K562 (cell line): ENCODE measurements around the gene SNAPC5. TPM values are rescaled to one million over a fixed set of nuclear protein-coding genes. Genes with fewer than 3 reads are reported as not detected.
"Not testable (repeated sequence)": the region's sequence is repeated elsewhere in the genome, so short reads cannot be mapped to it uniquely, and the experiment has no call there.

Source experiments
- ATAC-seq: fragments of 200-7000 bp; cut with Tn5 transposase; 3 replicates; pipeline ENCODE4 v1.9.1; 2020; ENCODE audit warnings: moderate library complexity
- BruUV-seq: library from RNA; stranded (reverse); fragments of 400-500 nt; replicated peaks from 2 replicates; lab custom pipeline; 2021; lab: Mats Ljungman, UMichigan
- CTCF ChIA-PET: fragments of 300-600 bp; formaldehyde crosslinking; extraction: SDS; loops from one replicate; lab custom pipeline; 2021; ENCODE audit warnings: low intra/inter-chr PET ratio; lab: Yijun Ruan, JAX
- POLR2A ChIA-PET: fragments of 300-600, 350-650 bp; sonication (Branson Sonifier 250); formaldehyde crosslinking; extraction: SDS; loops from one replicate; lab custom pipeline; 2021; ENCODE audit warnings: antibody characterized with exemption, inconsistent platforms; lab: Yijun Ruan, JAX
- DNase-seq, 4 experiments: peaks; one replicate each; pipeline versions ENCODE4 v3.0.0 to v3.0.0-alpha.2; 2011 to 2018; ENCODE audit warnings: low spot score in 3 of 4, mixed read lengths in 3 of 4; ENCODE audit errors: extremely low read depth in 1 of 4
- FAIRE-seq: peaks from 2 replicates; lab custom pipeline; 2011; peaks lifted over from hg19 to GRCh38; lab: Jason Lieb, UNC
- H2AFZ ChIP-seq: 2 replicates; pipeline ENCODE4 v1.6.0; 2011; ENCODE audit warnings: low read depth, low read length, control low read depth, inconsistent platforms
- H3K27ac ChIP-seq: fragments of 200-600 bp; 3 replicates; pipeline ENCODE4 v1.8.0; 2011; ENCODE audit warnings: low read depth, mild to moderate bottlenecking, control low read depth, inconsistent platforms, low read length, moderate library complexity, mixed read lengths; ENCODE audit errors: extremely low read depth
- H3K27me3 ChIP-seq, 2 experiments: fragments of 300-600 bp in 1 of 2; 2 replicates in 1 of 2; 3 replicates in 1 of 2; pipeline versions ENCODE4 v1.6.0 to v1.8.0; 2011; ENCODE audit warnings: inconsistent platforms in 2 of 2, low read length in 2 of 2, mild to moderate bottlenecking in 1 of 2, mixed read lengths in 1 of 2, moderate library complexity in 1 of 2; ENCODE audit not compliant: control insufficient read depth in 2 of 2, insufficient read depth in 2 of 2
- H3K36me3 ChIP-seq: fragments of 300-600 bp; 3 replicates; pipeline ENCODE4 v1.8.0; 2011; ENCODE audit warnings: mild to moderate bottlenecking, low read length, inconsistent platforms; ENCODE audit not compliant: control insufficient read depth, insufficient read depth
- H3K4me1 ChIP-seq, 2 experiments: fragments of 200-600 bp in 1 of 2; replicated peaks in 1 of 2; 2 replicates in 1 of 2; 3 replicates in 1 of 2; pipeline versions ENCODE4 v1.5.1 to v1.8.0; 2011; ENCODE audit warnings: inconsistent platforms in 2 of 2, low read length in 2 of 2, mild to moderate bottlenecking in 1 of 2, mixed read lengths in 1 of 2, moderate library complexity in 1 of 2; ENCODE audit not compliant: control insufficient read depth in 2 of 2, insufficient read depth in 2 of 2
- H3K4me2 ChIP-seq: 2 replicates; pipeline ENCODE4 v1.6.1; 2011; ENCODE audit warnings: low read length, control low read depth, inconsistent platforms, mixed read lengths; ENCODE audit not compliant: insufficient read depth
- H3K4me3 ChIP-seq: fragments of 200-600 bp; sonication (generic), shearing (Covaris generic); 2 replicates; pipeline ENCODE4 v1.5.1; 2016; ENCODE audit warnings: control low read depth, inconsistent platforms
- H3K79me2 ChIP-seq: fragments of 200-600 bp; 3 replicates; pipeline ENCODE4 v1.8.0; 2011; ENCODE audit warnings: low read length, inconsistent platforms; ENCODE audit not compliant: control insufficient read depth, insufficient read depth
- H3K9ac ChIP-seq, 2 experiments: 2 replicates each; pipeline versions ENCODE4 v1.6.0 to v1.6.1; 2011; ENCODE audit warnings: low read depth in 2 of 2, low read length in 2 of 2, control low read depth in 1 of 2, inconsistent platforms in 1 of 2, mild to moderate bottlenecking in 1 of 2, mixed read lengths in 1 of 2; ENCODE audit not compliant: insufficient read depth in 1 of 2
- H3K9me1 ChIP-seq: one replicate; pipeline ENCODE4 v1.6.0; 2011; ENCODE audit warnings: inconsistent platforms, mild to moderate bottlenecking, low read length, moderate library complexity; ENCODE audit not compliant: control insufficient read depth, insufficient read depth
- H3K9me3 ChIP-seq: replicated peaks from 2 replicates; pipeline ENCODE4 v1.5.1; 2011; ENCODE audit warnings: low read depth, low read length, inconsistent platforms; ENCODE audit not compliant: control insufficient read depth, insufficient read depth
- H4K20me1 ChIP-seq: replicated peaks from 2 replicates; pipeline ENCODE4 v1.6.1; 2011; ENCODE audit warnings: low read length, inconsistent platforms, mixed read lengths; ENCODE audit not compliant: control insufficient read depth, insufficient read depth
- PTTG1 ChIP-seq: fragments of 450-650 bp; IDR thresholded peaks from 2 replicates; pipeline ENCODE4 v1.6.1; 2016; ENCODE audit warnings: low read depth, mild to moderate bottlenecking, missing genetic modification characterization, missing compliant biosample characterization
- WGBS: fragments of 100-300 bp; shearing (Covaris generic); methylation state at CpG from one replicate; pipeline ENCODE4 v1.1.6; 2016; ENCODE audit warnings: low coverage, mixed read lengths; ENCODE audit not compliant: insufficient coverage; ENCODE audit errors: missing lambda C conversion rate; 5-methylcytosine and 5-hydroxymethylcytosine counted together
- in situ Hi-C: fragments of 300-500 bp; cut with MboI; formaldehyde crosslinking; loops from 4 replicates; pipeline ENCODE4 v1.15.0; 2018; ENCODE audit warnings: inconsistent platforms, mixed read lengths
- intact Hi-C: fragments of 100-400 bp; cut with micrococcal nuclease; formaldehyde crosslinking; loops from 2 replicates; pipeline ENCODE4 v1.14.2; 2022
- polyA plus RNA-seq, 8 experiments: library from polyadenylated mRNA; depleted of rRNA in 4 of 8; stranded (reverse) in 5 of 8; unstranded in 3 of 8; fragments of >200 nt; fragmentation: Nextera tagmentation in 2 of 8; fragmentation: Illumina TruSeq in 1 of 8; extraction: Ambion mirVana in 2 of 8; extraction: Trizol in 1 of 8; gene quantifications; 2 replicates each; pipeline versions ENCODE4 v1.2.1 to v1.2.3, GENCODE V29; 2011 to 2014; ENCODE audit warnings: inconsistent platforms in 1 of 8, missing spikeins in 1 of 8
- total RNA-seq, 7 experiments: library from RNA; depleted of rRNA in 6 of 7; stranded (reverse); fragments of >200 nt in 6 of 7; fragmentation: Illumina TruSeq in 2 of 7; extraction: Trizol in 2 of 7; gene quantifications; 2 replicates each; pipeline versions ENCODE4 v1.2.1 to v1.2.3, GENCODE V29; 2011 to 2021; ENCODE audit warnings: low replicate concordance in 1 of 7
- TF ChIP-seq, protein P1 (sequence below): fragments of 450-650 bp; IDR thresholded peaks from 2 replicates; pipeline ENCODE4 v1.6.1; 2017; ENCODE audit warnings: antibody characterized with exemption, mild to moderate bottlenecking

SNAPC5 gene
- total and polyA plus RNA-seq, 9 of the 15 experiments (the other 6 are each of a cell fraction or from before 2014, with no cell fraction given): 52.8 to 155 (median 96.5) TPM

- H3K4me1 ChIP-seq, H3K9me3 ChIP-seq, H3K9ac ChIP-seq, H2AFZ ChIP-seq, FAIRE-seq, H3K9me1 ChIP-seq, ATAC-seq, H3K79me2 ChIP-seq, H3K27me3 ChIP-seq, H3K4me3 ChIP-seq, DNase-seq, H3K4me2 ChIP-seq, CTCF ChIA-PET, BruUV-seq, H3K27ac ChIP-seq, H4K20me1 ChIP-seq, intact Hi-C loops: not testable (repeated sequence)
- POLR2A ChIA-PET: interaction anchor here (0.7 to 1.4 kb wide), 2 partner anchors 9 to 17 kb away, joined by 3 to 5 read pairs; no protein-coding TSS in a partner anchor
- 87% methylated on average over 11 of the region's 11 CpGs for WGBS
- TF ChIP-seq PTTG1 (tag): 0 out of 2 replicates have a peak, but pooled peaks have one; percentile 43
- TF ChIP-seq, protein P1, sequence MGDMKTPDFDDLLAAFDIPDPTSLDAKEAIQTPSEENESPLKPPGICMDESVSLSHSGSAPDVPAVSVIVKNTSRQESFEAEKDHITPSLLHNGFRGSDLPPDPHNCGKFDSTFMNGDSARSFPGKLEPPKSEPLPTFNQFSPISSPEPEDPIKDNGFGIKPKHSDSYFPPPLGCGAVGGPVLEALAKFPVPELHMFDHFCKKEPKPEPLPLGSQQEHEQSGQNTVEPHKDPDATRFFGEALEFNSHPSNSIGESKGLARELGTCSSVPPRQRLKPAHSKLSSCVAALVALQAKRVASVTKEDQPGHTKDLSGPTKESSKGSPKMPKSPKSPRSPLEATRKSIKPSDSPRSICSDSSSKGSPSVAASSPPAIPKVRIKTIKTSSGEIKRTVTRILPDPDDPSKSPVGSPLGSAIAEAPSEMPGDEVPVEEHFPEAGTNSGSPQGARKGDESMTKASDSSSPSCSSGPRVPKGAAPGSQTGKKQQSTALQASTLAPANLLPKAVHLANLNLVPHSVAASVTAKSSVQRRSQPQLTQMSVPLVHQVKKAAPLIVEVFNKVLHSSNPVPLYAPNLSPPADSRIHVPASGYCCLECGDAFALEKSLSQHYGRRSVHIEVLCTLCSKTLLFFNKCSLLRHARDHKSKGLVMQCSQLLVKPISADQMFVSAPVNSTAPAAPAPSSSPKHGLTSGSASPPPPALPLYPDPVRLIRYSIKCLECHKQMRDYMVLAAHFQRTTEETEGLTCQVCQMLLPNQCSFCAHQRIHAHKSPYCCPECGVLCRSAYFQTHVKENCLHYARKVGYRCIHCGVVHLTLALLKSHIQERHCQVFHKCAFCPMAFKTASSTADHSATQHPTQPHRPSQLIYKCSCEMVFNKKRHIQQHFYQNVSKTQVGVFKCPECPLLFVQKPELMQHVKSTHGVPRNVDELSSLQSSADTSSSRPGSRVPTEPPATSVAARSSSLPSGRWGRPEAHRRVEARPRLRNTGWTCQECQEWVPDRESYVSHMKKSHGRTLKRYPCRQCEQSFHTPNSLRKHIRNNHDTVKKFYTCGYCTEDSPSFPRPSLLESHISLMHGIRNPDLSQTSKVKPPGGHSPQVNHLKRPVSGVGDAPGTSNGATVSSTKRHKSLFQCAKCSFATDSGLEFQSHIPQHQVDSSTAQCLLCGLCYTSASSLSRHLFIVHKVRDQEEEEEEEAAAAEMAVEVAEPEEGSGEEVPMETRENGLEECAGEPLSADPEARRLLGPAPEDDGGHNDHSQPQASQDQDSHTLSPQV: peak; percentile 30; the same call in 1 of the 2 replicates
- TF ChIP-seq, all 486 proteins: peak for 2; not testable (repeated sequence) for 484
- in situ Hi-C loops: not testable (repeated sequence)
- peaks cover 26% of the 10 kb centered on the region; the same call in 2 of the 3 replicates for H3K36me3 ChIP-seq
Observed at GRCh38 chr15:66467162-66468040, 30.2 kb downstream of the SNAPC5 start.
